CD4-positive, alpha-beta T cell treated with Interleukin-21 for 1 hour (primary cell): ENCODE results near the gene OR2AG1.

ENCODE experiments used
- DNase-seq: peaks from one replicate; pipeline ENCODE4 v3.0.0-alpha.2; 2020

OR2AG1 gene

DNA sequence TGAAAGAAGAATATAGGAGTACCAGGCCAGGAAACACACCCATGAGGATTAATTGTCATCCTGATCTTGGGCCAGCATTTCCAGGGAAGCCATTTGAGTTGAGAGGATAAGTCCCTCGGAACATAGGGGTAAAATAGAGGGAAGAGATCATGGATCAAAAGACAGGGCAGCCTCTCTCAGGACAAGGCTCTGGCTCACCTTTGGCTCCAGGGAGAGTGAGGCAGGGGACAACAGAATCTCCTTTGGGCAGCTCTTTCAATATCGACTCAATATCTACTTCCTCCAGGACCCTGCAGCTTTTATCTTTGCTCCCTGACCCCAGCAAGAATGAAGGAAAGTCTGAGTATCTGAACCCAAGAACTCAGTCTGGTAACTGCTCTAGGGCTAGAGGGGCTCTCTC, at the start of gene OR2AG1:
Gene OR2AG1, plus strand, starts transcription at position 301 of the 400 bp plus-strand sequence. CDS start 2,018 bp downstream, outside the sequence.
- DNase-seq, result no peak

DNA sequence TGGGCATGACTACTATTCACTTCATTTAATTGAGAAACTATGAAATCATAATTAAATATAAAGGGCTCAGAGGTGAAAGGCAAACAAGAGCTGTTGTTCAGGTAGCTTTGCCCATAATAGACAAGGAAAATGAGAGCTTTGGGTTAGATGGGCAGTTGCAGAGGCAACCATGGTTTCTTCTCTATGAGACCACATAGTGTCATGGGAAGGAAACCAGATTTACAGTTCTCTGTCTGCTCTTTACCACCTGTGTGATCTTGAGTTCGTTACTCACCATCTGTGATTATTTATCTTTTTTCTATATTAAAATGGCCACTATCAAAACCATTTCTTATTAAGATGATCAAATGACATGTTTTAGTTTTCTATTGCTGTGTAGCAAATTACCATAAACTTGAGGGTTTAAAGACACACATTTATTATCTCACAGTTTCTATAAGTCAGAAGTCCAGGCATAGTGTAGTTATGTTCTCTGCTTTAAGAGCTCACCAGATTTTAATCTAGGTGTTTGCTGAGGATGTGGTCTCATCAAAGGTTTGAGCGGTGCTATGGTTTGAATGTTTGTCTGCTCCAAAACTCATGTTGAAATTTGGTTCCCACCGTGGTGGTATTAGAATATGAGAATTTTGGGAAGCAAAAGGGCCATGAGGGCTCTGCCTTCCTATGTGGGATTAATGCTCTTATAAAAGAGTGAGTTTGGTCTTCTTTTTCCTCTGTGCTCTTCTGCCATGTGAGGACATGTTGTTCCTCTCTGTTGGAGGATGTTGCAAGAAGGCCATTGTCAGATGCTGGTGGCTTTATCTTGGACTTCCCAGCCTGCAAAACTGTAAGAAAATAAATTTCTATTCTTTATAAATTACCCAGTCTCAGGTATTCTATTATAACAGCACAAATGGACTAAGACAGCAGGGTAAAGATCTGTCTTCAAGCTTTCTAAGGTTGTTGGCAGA, 49.2 kb upstream of the OR2AG1 start:
- peak; percentile 45 for DNase-seq

DNA sequence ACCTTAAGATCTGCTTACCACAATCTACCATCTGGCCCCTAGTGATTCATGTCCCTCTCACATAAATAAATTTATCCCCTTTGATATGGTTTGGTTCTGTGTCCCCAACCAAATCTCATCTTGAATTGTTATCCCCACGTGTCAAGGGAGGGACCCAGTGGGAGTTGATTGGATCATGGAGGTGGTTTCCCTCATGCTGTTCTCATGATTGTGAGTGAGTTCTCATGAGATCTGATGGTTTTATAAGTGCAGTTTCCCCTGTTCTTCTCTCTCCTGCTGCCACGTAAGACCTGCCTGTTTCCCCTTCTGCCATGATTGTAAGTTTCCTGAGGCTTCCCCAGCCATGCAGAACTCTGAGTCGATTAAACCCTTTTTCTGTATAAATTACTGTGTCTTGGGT, 48.2 kb upstream of the OR2AG1 start:
- DNase-seq, result no peak

- DNase-seq, result peak; percentile 28
Observed at GRCh38 chr11:6735306-6735705, 47.5 kb upstream of the OR2AG1 start.

DNA sequence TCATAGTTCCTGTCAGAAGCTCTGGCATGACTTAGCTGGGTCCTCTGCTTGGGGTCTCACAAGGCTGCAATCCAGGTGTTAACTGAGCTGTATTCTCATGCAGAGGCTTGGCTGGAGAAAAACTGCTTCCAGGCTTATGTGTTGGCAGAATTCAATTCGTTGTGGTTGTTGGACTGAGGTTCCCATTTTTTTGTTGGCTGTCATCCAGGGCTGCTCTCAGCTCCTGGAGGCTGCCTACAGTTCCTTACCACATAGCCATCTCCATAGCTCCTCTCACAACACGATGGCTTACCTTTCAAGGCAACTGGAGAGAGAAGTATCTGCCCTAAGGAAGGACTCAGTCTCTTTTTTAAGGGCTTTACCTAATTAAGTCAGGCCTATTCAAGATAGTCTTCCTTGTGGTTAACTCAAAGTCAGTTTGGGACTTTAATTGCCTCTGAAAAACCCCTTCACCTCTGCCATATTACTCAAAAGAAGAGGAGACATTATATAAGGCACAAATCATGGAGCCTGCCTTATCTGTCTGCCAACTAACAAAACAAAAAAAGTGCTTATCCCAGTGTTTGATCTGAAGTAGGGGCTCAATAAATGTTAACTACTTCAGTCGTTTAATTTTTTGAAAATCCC, 46.2 kb upstream of the OR2AG1 start:
- peak; percentile 12 for DNase-seq

DNA sequence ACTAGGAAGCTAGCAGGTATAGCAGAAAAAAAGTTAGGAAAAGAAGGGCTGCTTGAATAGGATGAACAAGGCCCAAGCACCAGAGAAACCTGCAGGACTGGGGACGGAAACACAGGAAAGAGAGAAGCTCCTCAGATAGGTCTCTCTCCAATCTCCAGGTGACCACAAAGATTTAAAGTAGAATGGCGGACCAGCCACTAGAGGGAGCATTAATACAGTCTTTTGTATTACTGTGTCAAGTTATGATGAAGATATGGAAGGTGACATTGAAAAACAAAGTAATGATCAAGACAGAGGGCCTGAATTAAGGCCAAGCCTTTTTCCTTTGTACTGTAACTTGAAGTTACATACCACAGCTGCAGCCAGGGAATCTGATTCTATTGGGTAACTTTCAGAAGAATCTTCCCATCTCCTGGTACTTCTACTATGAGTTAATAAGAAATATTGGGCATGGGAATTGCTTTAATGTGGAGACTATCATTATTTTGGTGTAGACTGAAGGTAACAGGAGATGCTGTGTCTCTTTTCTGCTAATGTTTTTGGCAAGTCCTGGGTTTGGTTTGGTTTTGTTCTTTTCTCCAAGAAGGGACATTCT, 44.9 kb upstream of the OR2AG1 start:
- peak; percentile 84 for DNase-seq

- DNase-seq, result no peak
Observed at GRCh38 chr11:6738590-6738989, 44.2 kb upstream of the OR2AG1 start.

DNA sequence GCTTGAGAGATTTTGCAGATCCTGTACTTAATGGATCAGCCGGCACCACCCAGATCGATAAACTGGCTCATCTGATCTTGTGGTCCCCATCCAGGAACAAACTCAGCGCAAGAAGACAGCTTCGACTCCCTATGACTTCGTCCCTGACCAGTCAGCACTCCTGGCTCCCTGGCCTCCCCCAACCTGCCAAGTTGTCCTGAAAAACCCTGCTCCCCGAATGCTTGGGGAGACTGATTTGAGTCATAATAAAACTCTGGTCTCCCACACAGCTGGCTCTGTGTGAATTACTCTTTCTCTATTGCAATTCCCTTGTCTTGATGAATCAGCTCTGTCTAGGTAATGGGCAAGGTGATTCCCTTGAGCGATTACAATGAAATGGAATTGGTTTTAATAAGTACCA, 40.6 kb upstream of the OR2AG1 start:
- no peak for DNase-seq

DNA sequence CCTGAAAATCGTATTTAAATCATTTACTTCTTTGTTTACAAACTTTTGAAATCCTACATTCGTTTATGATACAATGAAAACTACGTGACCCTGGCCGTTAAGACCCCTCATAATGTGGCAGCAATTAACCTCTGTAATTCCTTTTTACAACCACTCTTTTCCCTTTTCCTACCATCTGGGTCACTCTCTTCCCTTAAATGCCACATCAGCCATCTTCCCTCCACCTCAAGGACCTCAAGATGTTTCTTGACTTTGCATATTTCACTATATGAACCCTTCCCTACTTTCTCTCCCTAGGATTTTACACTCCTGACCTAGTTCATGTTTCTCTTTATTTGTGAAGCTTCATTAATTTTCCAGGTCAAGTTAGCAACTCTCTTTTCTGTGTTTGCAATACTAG, 37.8 kb upstream of the OR2AG1 start:
- no peak for DNase-seq

DNA sequence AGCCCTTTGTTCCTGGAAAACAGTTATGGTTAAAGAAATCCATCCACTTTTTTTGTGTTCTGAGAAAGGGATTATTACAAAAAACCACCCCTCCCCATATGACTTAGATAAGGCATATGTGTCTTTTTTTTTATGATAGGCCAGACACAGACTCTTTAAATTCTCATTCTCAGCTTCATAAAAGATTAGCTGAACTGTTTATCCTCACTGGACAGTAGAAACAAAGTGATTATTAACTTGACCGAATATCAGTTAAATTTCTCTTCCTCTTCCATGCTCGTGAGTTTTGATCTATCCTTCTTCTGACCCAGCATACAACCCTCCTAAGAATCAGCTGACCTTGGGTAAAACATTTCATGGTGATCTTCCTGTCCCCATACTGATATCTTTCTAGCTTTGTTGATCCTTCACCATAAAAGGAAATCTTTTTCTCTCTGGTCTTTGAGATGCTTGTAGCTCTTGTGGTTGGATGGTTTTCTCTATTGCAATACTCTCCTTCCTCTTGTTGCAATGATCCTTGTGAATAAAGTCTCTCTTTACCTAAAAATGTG, 37.3 kb upstream of the OR2AG1 start:
- DNase-seq, result peak; percentile 40

DNA sequence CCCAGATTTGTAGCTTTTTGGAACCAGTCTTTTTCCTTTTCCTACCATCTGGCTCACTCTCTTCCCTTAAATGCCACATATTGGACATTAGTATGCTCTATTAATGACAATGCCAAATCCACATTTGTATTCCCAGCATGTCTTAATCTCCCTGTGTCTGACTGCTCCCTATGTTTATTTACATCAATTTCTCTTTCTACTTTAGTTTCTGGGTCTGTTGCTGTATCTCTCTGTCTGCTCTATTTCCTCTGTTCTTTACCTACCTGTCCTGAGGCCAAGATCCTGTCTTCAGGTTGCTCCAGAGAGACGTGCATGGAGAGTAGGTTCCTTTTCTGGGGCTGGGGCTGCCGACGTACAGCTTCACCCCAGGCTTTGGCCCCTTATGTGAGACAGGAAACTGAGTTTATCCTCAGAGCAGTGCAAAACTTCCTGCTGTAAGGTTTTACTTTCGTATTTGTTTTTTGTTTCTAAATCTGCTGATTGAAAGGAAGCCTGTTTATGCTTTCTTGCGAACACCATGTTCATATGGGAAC, 36.7 kb upstream of the OR2AG1 start:
- peak; percentile 65 for DNase-seq

DNA sequence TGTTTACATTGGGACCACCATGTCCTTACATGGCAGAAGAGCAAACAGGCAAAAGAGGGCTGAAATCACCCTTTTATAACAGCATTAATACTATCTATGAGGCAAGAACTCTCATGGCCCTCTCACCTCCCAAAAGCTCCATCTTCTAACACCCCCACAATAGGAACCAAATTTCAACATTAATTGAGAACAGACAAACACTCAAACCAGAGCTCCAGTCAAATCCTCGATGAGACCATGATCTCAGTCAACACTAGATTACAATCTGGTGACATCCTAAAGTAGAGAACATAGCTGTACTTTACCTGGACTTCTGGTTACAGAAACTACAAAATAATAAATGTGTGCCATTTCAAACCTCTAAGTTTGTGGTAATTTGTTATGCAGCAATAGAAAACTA, 36.2 kb upstream of the OR2AG1 start:
- DNase-seq, result no peak

DNA sequence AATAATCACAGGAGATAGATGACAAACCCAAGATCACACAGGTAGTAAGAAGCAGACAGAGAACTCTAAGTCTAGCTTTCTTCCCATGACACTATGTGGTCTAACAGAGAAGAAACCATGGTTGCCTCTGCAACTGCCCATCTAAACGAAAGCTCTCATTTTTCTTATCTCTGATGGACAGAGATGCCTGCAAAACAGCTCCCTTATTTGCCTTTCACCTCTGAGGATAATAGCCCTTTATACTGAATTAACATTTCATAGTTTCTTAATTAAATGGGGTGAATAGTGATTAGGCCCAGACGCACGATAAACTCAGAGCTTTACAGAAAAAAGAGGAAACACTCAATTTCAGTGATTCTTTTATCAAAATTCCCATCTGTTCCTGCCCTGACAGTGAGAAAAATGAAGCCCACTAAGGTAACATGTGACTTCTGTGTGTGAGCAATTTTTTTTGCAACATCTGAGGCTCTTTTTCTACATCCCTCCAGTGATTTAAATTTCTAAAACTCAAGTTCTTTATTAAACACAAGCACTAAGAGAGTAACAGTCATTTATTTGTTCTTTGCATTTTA, 35.6 kb upstream of the OR2AG1 start:
- no peak for DNase-seq

GRCh38 chr11:6755303-6755952, 27.4 kb upstream of the OR2AG1 start:
- peak; percentile 61 for DNase-seq

DNA sequence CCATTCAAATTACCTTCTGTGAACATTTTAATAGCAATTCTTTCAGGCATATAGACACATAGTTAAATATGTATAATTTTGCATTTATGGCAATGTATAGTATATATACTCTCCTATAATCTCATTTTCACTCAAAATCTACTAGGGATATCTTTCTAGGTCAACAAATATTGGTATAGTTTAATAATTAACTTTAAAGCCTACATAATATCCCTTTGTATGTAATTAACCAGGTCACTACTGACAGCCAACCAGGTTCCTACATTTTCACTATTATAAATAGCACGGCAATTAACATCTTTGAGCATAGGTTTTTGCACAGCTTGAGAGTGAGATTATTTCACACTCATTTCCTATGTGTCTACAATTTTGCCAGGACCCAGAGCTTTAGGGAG, 26.9 kb upstream of the OR2AG1 start:
- DNase-seq, result no peak

DNA sequence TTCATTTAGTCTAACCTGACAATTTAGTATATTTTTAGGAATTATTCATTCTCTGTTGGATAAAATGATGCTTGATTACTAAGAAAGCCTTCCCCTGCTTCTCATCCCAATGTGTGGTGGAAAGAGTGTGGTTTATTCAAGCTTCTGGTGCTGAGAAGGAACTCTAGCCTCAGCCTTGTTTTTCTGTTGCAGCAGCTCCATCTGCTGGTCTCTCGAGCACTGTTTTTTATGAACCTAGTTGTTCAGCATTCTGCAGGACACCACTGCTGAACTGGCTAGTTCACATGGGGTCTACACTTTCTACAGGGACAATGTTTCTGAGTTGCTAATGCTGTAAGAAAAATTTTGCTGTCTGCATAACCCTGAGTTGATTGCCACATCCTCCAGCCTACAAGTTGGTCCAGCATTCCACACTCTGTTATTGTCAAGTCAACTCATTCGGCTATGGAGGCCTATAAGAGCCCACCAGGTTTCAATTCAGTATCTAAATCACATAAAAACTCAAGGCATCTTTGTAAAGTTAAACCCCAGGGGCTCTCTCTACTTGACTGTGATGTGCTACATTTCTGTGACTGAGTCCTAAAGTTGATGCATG, 25.4 kb upstream of the OR2AG1 start:
- DNase-seq, result peak; percentile 77

DNA sequence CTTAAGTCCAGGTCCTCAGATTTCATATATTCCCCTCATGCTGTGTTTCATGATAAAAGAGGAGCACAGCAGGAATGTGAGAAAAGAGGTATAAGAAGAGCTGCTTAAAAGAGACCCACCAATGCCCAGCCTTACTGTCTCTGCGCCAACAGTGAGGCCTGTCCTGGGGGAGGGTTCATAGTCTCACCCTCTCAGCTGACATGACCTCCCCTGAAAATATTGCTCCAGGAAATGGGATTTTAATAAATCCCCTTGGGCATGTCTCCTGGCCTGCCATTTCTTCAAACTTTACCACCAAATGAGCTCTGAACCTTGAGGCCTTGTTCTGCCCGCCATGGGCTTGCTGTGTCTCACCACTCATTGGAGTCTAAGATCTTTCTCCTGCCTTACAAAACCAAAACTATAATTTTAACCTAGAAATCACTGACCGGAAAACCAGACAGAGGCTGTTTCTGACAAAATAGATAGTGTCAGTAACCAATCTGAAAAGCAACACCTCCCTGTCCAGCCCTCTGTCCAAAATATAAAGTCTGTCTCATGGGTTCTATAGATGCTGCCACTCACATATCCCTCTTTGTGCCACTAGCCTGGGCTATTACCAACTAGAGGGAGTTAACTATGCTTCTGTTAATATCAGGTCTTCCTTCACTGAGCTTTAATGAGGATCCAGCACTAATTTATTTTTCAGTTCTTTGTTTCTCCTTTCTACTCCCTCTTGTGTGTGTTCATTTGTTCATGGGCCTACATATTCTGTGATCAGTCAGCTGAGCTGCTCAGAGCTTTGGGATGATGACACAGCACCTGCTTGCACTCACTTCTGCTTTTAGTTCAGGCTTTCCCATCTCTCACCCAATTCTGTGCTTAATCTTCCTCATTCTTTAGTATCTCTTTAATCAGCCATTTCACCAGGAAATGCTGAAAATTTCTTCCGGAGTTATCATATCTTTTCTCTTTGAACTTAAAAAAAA, 10.6 kb upstream of the OR2AG1 start, which contains the start of gene OR2AG2:
Gene OR2AG2, minus strand, starts transcription at position 51 of the 968 bp plus-strand sequence. CDS start 3,019 bp downstream, outside the sequence.
- no peak for DNase-seq

- DNase-seq, result no peak
Observed at GRCh38 chr11:6778518-6778917, 4.3 kb upstream of the OR2AG1 start.

GRCh38 chr11:6780829-6781228, 2.0 kb upstream of the OR2AG1 start:
- DNase-seq, result no peak

DNA sequence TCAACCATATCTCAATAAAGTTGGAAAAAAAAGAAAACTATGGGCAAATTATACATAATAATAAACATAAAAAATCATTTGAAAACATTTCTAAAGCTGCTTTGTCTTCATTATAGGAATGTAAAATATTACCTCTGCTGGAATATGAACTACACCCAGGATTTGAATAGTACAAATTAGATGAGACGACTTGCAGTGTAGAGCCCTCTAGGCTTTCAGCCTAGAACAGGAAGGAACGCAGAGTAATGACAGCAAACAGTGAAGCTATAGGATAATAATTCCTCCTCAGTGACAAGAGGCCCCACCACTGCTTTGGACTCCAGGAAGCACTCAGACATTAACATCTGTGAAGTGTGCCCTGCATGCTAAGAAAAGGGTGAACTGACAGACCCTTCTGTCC, 7.7 kb downstream of the OR2AG1 start:
- DNase-seq, result no peak

GRCh38 chr11:6794639-6795038, 11.8 kb downstream of the OR2AG1 start:
- no peak for DNase-seq
